Endodermal cell (in vitro differentiated cells): ENCODE data around the gene CFAP61. TPM values are rescaled to one million over a fixed set of nuclear protein-coding genes. Genes with fewer than 3 reads are reported as not detected.

Experiments used
- DNase-seq: peaks from one replicate; pipeline ENCODE4 v3.0.0-alpha.2; 2017
- H3K27ac ChIP-seq: 2 replicates; pipeline ENCODE4 v1.5.1; 2013; ENCODE audit warnings: mild to moderate bottlenecking, low read depth, low read length, moderate library complexity
- H3K27me3 ChIP-seq: 2 replicates; pipeline ENCODE4 v1.6.1; 2013; ENCODE audit warnings: mild to moderate bottlenecking, low read length, moderate library complexity; ENCODE audit not compliant: insufficient read depth, control insufficient read depth, poor library complexity, severe bottlenecking
- H3K36me3 ChIP-seq: 2 replicates; pipeline ENCODE4 v1.7.0; 2013; ENCODE audit warnings: mild to moderate bottlenecking, low read length, moderate library complexity; ENCODE audit not compliant: control insufficient read depth, insufficient read depth
- H3K4me1 ChIP-seq: one replicate; pipeline ENCODE4 v1.7.0; 2013; ENCODE audit warnings: low read length; ENCODE audit not compliant: control insufficient read depth, insufficient read depth
- H3K4me3 ChIP-seq: 2 replicates; pipeline ENCODE4 v1.5.1; 2013; ENCODE audit warnings: mild to moderate bottlenecking, low read length, moderate library complexity
- H3K9ac ChIP-seq: 2 replicates; pipeline ENCODE4 v1.6.1; 2013; ENCODE audit warnings: mild to moderate bottlenecking, low read length, moderate library complexity; ENCODE audit not compliant: poor library complexity, severe bottlenecking; ENCODE audit errors: extremely low read depth
- H3K9me3 ChIP-seq: 2 replicates; pipeline ENCODE4 v1.6.1; 2013; ENCODE audit warnings: mild to moderate bottlenecking, low read length, moderate library complexity; ENCODE audit not compliant: control insufficient read depth
- H3K27ac Mint-ChIP-seq: 2 replicates; pipeline ENCODE4 v1.8.0; 2020; ENCODE audit warnings: mixed read lengths
- H3K27me3 Mint-ChIP-seq: 2 replicates; pipeline ENCODE4 v1.8.0; 2021; ENCODE audit warnings: mild to moderate bottlenecking, mixed read lengths; ENCODE audit not compliant: insufficient read depth
- H3K36me3 Mint-ChIP-seq: 2 replicates; pipeline ENCODE4 v1.8.0; 2020; ENCODE audit warnings: low read depth, mixed read lengths
- H3K4me1 Mint-ChIP-seq: 2 replicates; pipeline ENCODE4 v1.8.0; 2020; ENCODE audit warnings: mixed read lengths
- H3K4me3 Mint-ChIP-seq: 2 replicates; pipeline ENCODE4 v1.8.0; 2020; ENCODE audit warnings: mild to moderate bottlenecking, moderate library complexity, mixed read lengths
- H3K9me3 Mint-ChIP-seq: 2 replicates; pipeline ENCODE4 v1.8.0; 2020; ENCODE audit warnings: mild to moderate bottlenecking, mixed read lengths
- WGBS, 2 experiments: methylation state at CpG; one replicate each; pipeline versions ENCODE4 v1.1.5 to v1.1.7; 2013; ENCODE audit warnings: missing lambda C conversion rate in 2 of 2, mixed read lengths in 1 of 2; ENCODE audit not compliant: insufficient coverage in 1 of 2, insufficient read length in 1 of 2; 5-methylcytosine and 5-hydroxymethylcytosine counted together
- total RNA-seq, 2 donors: library from RNA; stranded (reverse); fragmentation: NEBNext Ultra II Directional in 1 of 2; extraction: Animal tissue kit (Norgen Biotek cat#: 25700) in 1 of 2; gene quantifications; 2 replicates in 1 of 2; 3 replicates in 1 of 2; pipeline ENCODE4 v1.2.1, GENCODE V29; 2021
- TF ChIP-seq, protein P1 (sequence below): fragments of 200-600 bp; sonication (generic); conservative IDR thresholded peaks from 2 replicates; pipeline ENCODE4 v1.5.0; 2021; ENCODE audit warnings: antibody characterized with exemption, mild to moderate bottlenecking

CFAP61 gene
- total RNA-seq, 2 donors from 2014 or later = 0.64 to 0.73 TPM

DNA sequence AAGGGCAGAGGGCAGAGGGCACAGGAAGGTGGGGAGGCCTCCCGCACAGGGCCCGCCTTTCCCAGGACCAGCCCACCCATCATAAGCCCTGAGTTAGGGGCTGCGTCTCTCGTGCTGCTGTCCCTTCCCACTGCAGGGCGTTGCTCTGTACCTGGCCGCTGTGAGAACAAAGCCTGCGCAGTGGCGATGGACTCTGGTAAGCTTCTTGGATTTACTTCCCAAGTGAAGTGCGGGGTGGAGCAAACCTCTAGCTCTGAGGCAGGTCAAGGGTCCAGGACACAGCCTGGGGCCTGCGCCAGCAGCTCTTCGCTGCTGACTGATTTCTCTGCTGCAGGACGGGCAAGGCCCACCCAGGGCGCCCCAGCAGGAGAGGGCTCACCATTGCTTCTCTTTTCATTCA is 339.4 kb downstream of the CFAP61 start:
- H3K27ac Mint-ChIP-seq = no peak overlapping the region
- H3K4me1 ChIP-seq = no peaks in the 10 kb centered on the region
- H3K27ac ChIP-seq = no peak overlapping the region
- no peak for DNase-seq
- no peak overlapping the region for H3K4me3 Mint-ChIP-seq
- no peaks in the 10 kb centered on the region for H3K9me3 Mint-ChIP-seq
- no peaks in the 10 kb centered on the region for H3K36me3 ChIP-seq
- H3K4me3 ChIP-seq = no peak overlapping the region
- peaks cover 7% of the 10 kb centered on the region for H3K36me3 Mint-ChIP-seq
- TF ChIP-seq, protein P1, sequence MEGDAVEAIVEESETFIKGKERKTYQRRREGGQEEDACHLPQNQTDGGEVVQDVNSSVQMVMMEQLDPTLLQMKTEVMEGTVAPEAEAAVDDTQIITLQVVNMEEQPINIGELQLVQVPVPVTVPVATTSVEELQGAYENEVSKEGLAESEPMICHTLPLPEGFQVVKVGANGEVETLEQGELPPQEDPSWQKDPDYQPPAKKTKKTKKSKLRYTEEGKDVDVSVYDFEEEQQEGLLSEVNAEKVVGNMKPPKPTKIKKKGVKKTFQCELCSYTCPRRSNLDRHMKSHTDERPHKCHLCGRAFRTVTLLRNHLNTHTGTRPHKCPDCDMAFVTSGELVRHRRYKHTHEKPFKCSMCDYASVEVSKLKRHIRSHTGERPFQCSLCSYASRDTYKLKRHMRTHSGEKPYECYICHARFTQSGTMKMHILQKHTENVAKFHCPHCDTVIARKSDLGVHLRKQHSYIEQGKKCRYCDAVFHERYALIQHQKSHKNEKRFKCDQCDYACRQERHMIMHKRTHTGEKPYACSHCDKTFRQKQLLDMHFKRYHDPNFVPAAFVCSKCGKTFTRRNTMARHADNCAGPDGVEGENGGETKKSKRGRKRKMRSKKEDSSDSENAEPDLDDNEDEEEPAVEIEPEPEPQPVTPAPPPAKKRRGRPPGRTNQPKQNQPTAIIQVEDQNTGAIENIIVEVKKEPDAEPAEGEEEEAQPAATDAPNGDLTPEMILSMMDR = no peak
- no peaks in the 10 kb centered on the region for H3K27me3 ChIP-seq
- WGBS, 2 experiments = 93 to 94% methylated on average over 11 to 13 of the region's 13 CpGs
- H3K9ac ChIP-seq = no peak overlapping the region
- H3K9me3 ChIP-seq = no peaks in the 10 kb centered on the region
- peaks cover under 1% of the 10 kb centered on the region for H3K27me3 Mint-ChIP-seq
- H3K4me1 Mint-ChIP-seq = no peaks in the 10 kb centered on the region

DNA sequence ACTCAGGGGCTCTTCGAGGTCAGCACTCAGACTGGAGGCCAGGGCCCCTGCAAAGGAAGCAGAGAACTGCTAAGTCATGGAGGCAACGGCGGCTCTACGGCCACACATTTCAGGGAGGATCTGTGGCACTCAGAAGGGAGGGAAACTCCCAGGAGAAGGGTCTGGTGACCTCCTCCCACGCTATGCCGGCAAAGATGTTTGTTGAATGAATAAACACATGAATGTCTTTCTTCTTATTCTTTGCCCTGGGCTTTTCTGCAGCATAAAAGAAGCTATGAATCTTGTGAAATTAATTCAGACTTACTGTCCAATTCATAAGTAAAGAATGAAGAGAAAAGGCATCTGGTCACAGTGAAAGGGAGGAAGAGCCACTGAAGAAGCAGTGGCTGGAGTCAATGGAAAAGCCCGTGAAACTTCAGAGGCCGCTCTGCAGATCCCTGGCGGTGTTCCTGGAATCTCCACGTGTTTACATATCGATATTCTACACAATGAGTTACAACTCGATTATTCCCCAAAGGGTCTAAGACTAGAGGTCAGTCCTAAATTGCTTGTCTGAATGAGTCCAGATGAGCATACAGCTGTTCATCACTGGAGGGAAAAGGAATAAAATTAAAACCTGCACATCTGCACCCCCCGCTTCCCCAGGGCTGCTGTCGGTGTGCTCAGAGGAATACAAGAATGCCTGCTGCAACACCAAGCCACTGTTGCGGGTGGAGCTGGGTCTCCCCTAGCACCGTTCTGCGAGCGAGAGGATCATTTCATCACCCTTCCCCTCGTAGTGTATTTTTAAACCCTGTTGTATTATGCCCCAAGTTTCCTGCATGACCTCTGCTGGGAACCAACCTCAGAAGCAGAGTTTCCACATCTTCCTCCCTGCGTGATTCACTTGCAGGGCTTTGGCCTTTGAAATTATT is 341.1 kb downstream of the CFAP61 start:
- H3K4me3 ChIP-seq = no peak overlapping the region
- no peaks in the 10 kb centered on the region for H3K27me3 Mint-ChIP-seq
- H3K4me1 Mint-ChIP-seq = no peaks in the 10 kb centered on the region
- H3K4me1 ChIP-seq = no peaks in the 10 kb centered on the region
- no peak overlapping the region for H3K4me3 Mint-ChIP-seq
- DNase-seq = no peak
- H3K9me3 Mint-ChIP-seq = no peaks in the 10 kb centered on the region
- H3K9me3 ChIP-seq = no peaks in the 10 kb centered on the region
- no peaks in the 10 kb centered on the region for H3K36me3 ChIP-seq
- H3K27ac ChIP-seq = no peak overlapping the region
- WGBS, 2 experiments = 93 to 97% methylated on average over 10 to 20 of the region's 20 CpGs
- TF ChIP-seq, protein P1 = no peak
- H3K27ac Mint-ChIP-seq = no peak overlapping the region
- no peaks in the 10 kb centered on the region for H3K27me3 ChIP-seq
- H3K36me3 Mint-ChIP-seq = peaks cover 7% of the 10 kb centered on the region
- no peak overlapping the region for H3K9ac ChIP-seq

DNA sequence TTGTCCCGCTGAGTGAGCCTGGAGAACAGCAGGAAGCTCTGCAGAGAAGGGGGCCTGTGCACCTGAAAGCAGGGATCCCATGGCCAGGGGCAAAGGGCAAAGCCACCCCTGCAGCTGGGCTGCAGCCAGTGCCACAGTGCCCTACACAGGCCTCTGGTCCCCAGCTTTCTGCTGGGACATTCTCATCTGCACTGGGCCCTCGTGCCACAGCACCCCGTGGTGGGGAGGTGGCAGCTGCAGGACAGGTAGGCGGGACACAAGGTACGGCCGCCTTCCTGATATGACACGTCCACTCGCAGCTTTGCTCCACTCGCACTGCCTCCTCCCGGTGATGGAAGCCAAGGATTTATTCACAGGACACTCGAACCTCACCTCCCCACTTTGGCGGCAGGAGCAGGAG is 342.8 kb downstream of the CFAP61 start:
- Mint-ChIP-seq H3K9me3 (no peaks in the 10 kb centered on the region), H3K4me3 (no peak overlapping the region), H3K27me3 (no peaks in the 10 kb centered on the region), H3K4me1 (no peaks in the 10 kb centered on the region), H3K27ac (no peak overlapping the region), H3K36me3 (peaks cover 5% of the 10 kb centered on the region)
- Histone ChIP-seq H3K9me3 (no peaks in the 10 kb centered on the region), H3K27me3 (no peaks in the 10 kb centered on the region), H3K27ac (no peak overlapping the region), H3K9ac (no peak overlapping the region), H3K4me3 (no peak overlapping the region), H3K36me3 (no peaks in the 10 kb centered on the region), H3K4me1 (no peaks in the 10 kb centered on the region)
- TF ChIP-seq, protein P1 = no peak
- 93 to 95% methylated on average over 9 to 12 of the region's 12 CpGs for WGBS, 2 experiments
- no peak for DNase-seq
